Liver (tissue), 3 donors: ENCODE results near the gene ADH4.

Source experiments
- FOXA1 ChIP-seq: IDR thresholded peaks from 2 replicates; pipeline ENCODE4 v1.6.1; 2016; ENCODE audit warnings: antibody characterized with exemption
- NR2F2 ChIP-seq: IDR thresholded peaks from 2 replicates; pipeline ENCODE4 v1.6.1; 2016; ENCODE audit warnings: antibody characterized with exemption
- RXRA ChIP-seq, 2 donors: IDR thresholded peaks; 2 replicates each; pipeline ENCODE4 v1.6.1; 2017 to 2018; ENCODE audit warnings: antibody characterized with exemption in 2 of 2, mild to moderate bottlenecking in 1 of 2
- SP1 ChIP-seq: IDR thresholded peaks from 2 replicates; pipeline ENCODE4 v1.6.1; 2018; ENCODE audit warnings: antibody characterized with exemption, mild to moderate bottlenecking
- TF ChIP-seq, protein P1 (sequence below): fragments of 150-350 bp; IDR thresholded peaks from 2 replicates; pipeline ENCODE4 v1.5.1; 2017; ENCODE audit warnings: improper control_type of control experiment, low read depth, low read length; ENCODE audit not compliant: missing input control
- donor health status: healthy.
- donor health status: healthy.

DNA sequence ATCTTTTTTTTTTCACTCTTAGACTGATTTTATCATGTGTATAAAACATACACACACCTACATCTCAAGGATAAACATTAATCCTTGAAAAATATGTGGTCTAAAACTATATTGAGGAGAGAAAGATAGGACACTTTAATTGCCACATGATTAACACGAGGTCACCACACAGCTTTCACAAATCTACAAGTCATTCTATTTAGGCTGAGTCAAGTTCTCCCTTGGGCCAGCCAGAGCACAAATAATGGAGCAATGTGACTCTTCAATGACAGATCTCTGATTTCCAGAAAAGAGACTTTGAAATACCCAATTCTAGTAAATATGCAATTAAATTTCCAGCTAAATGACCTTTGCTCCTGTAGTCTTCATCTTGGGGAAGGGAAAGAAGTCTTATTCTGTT is 12.9 kb upstream of the ADH4 start:
- TF ChIP-seq, protein P1, sequence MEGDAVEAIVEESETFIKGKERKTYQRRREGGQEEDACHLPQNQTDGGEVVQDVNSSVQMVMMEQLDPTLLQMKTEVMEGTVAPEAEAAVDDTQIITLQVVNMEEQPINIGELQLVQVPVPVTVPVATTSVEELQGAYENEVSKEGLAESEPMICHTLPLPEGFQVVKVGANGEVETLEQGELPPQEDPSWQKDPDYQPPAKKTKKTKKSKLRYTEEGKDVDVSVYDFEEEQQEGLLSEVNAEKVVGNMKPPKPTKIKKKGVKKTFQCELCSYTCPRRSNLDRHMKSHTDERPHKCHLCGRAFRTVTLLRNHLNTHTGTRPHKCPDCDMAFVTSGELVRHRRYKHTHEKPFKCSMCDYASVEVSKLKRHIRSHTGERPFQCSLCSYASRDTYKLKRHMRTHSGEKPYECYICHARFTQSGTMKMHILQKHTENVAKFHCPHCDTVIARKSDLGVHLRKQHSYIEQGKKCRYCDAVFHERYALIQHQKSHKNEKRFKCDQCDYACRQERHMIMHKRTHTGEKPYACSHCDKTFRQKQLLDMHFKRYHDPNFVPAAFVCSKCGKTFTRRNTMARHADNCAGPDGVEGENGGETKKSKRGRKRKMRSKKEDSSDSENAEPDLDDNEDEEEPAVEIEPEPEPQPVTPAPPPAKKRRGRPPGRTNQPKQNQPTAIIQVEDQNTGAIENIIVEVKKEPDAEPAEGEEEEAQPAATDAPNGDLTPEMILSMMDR: no peak
- no peak for TF ChIP-seq FOXA1
- TF ChIP-seq NR2F2: no peak
- no peak for TF ChIP-seq SP1
- no peak for TF ChIP-seq RXRA (IDR thresholded peaks at IDR 0.05)
